Brain microvascular endothelial cell (primary cell): Measurements from ENCODE around the gene PLPPR1.
"Not testable (repeated sequence)": the region's sequence is repeated elsewhere in the genome, so short reads cannot be mapped to it uniquely, and the experiment has no call there.

Experiments used
- DNase-seq: peaks from one replicate; pipeline ENCODE4 v3.0.0-alpha.2; 2020
- H3K27ac ChIP-seq: fragments of 250-450 bp; sonication (Bioruptor Pico); 2 replicates; pipeline ENCODE4 v1.5.1; 2020; ENCODE audit warnings: mild to moderate bottlenecking, moderate library complexity
- H3K27me3 ChIP-seq: fragments of 250-450 bp; sonication (Bioruptor Pico); replicated peaks from 2 replicates; pipeline ENCODE4 v1.5.1; 2020; ENCODE audit warnings: mild to moderate bottlenecking
- H3K36me3 ChIP-seq: fragments of 250-450 bp; sonication (Bioruptor Pico); replicated peaks from 2 replicates; pipeline ENCODE4 v1.5.1; 2020; ENCODE audit warnings: mild to moderate bottlenecking
- H3K4me3 ChIP-seq: 2 replicates; pipeline ENCODE4 v1.5.1; 2011; ENCODE audit warnings: low read depth, mild to moderate bottlenecking, control low read depth, low read length, moderate library complexity
- in situ Hi-C: cut with HindIII; loops from 2 replicates; pipeline ENCODE4 v1.10.0; 2017; ENCODE audit warnings: low sequenced_read_pairs, low pct_ligation_motif_present
- TF ChIP-seq, protein P1 (sequence below): IDR thresholded peaks from 2 replicates; pipeline ENCODE4 v1.5.1; 2011; ENCODE audit warnings: low read depth, mild to moderate bottlenecking, moderate library complexity, low read length, control low read depth, inconsistent platforms; ENCODE audit errors: missing control alignments

PLPPR1 gene

GRCh38 chr9:101270302-101270701, 241.8 kb downstream of the PLPPR1 start:
- TF ChIP-seq, protein P1, sequence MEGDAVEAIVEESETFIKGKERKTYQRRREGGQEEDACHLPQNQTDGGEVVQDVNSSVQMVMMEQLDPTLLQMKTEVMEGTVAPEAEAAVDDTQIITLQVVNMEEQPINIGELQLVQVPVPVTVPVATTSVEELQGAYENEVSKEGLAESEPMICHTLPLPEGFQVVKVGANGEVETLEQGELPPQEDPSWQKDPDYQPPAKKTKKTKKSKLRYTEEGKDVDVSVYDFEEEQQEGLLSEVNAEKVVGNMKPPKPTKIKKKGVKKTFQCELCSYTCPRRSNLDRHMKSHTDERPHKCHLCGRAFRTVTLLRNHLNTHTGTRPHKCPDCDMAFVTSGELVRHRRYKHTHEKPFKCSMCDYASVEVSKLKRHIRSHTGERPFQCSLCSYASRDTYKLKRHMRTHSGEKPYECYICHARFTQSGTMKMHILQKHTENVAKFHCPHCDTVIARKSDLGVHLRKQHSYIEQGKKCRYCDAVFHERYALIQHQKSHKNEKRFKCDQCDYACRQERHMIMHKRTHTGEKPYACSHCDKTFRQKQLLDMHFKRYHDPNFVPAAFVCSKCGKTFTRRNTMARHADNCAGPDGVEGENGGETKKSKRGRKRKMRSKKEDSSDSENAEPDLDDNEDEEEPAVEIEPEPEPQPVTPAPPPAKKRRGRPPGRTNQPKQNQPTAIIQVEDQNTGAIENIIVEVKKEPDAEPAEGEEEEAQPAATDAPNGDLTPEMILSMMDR, result no peak
- Histone ChIP-seq H3K4me3 (no peak overlapping the region), H3K27me3 (no peaks in the 10 kb centered on the region), H3K36me3 (no peaks in the 10 kb centered on the region), H3K27ac (no peak overlapping the region)
- no peak for DNase-seq
- in situ Hi-C loops, result no loop called here

GRCh38 chr9:101271102-101271501, 242.6 kb downstream of the PLPPR1 start:
- no peak for DNase-seq
- H3K27me3 ChIP-seq, result no peaks in the 10 kb centered on the region
- TF ChIP-seq, protein P1, result no peak
- H3K27ac ChIP-seq, result no peak overlapping the region
- in situ Hi-C loops, result no loop called here
- no peaks in the 10 kb centered on the region for H3K36me3 ChIP-seq
- no peak overlapping the region for H3K4me3 ChIP-seq

- no peaks in the 10 kb centered on the region for H3K36me3 ChIP-seq
- in situ Hi-C loops, result no loop called here
- H3K27ac ChIP-seq, result no peak overlapping the region
- no peak for DNase-seq
- H3K27me3 ChIP-seq, result no peaks in the 10 kb centered on the region
- no peak overlapping the region for H3K4me3 ChIP-seq
- TF ChIP-seq, protein P1, result no peak
These were observed 246.6 kb downstream of the PLPPR1 start for GRCh38 chr9:101274971-101275768.

- no peaks in the 10 kb centered on the region for H3K36me3 ChIP-seq
- H3K4me3 ChIP-seq, result no peak overlapping the region
- TF ChIP-seq, protein P1, result no peak
- no peak for DNase-seq
- in situ Hi-C loops, result no loop called here
- H3K27me3 ChIP-seq, result no peaks in the 10 kb centered on the region
- H3K27ac ChIP-seq, result no peak overlapping the region
These were observed 247.3 kb downstream of the PLPPR1 start for GRCh38 chr9:101275769-101276250.

GRCh38 chr9:101291043-101291442, 262.5 kb downstream of the PLPPR1 start:
- H3K27ac ChIP-seq, H3K27me3 ChIP-seq, DNase-seq, H3K36me3 ChIP-seq, H3K4me3 ChIP-seq, in situ Hi-C loops: not testable (repeated sequence)

GRCh38 chr9:101299901-101300300, 271.4 kb downstream of the PLPPR1 start:
- Histone ChIP-seq H3K4me3 (no peak overlapping the region), H3K36me3 (no peaks in the 10 kb centered on the region), H3K27me3 (no peaks in the 10 kb centered on the region), H3K27ac (no peak overlapping the region)
- TF ChIP-seq, protein P1, result no peak
- in situ Hi-C loops, result loop anchor here (25.0 kb wide), 1 partner anchor 688 kb away; no protein-coding TSS in a partner anchor
- DNase-seq, result no peak
